H54 (cell line): ENCODE data around the gene S100A6.

Experiments used
- DNase-seq: peaks from one replicate; pipeline ENCODE4 v3.0.0; 2011; ENCODE audit warnings: low spot score, mixed read lengths; ENCODE audit not compliant: insufficient read length
- FAIRE-seq: peaks from 3 replicates; lab custom pipeline; 2011; peaks lifted over from hg19 to GRCh38; lab: Jason Lieb, UNC
- POLR2A ChIP-seq: IDR thresholded peaks from 2 replicates; pipeline ENCODE4 v1.6.1; 2011; ENCODE audit warnings: low read depth, mild to moderate bottlenecking, low read length

Gene S100A6

DNA sequence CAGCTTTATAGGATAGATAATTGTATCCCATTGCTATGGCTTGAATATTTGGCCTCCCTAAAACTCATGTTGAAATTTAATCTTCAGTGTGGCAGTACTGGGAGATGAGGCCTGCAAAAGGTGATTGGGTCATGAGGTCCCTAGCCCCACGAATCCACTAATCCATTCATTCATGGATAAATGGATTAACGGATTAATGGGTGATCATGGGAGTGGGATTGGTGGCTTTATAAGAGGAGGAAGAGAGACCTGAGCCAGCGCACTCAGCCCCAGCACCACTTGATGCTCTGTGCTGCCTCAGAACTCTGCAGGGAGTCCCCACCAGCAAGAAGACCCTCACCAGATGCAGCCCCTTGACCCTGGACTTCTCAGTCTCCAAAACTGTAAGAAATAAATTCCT is 32.0 kb downstream of the S100A6 start:
- DNase-seq (no peak), FAIRE-seq (no peak)
- TF ChIP-seq POLR2A = no peak

- TF ChIP-seq POLR2A = no peak
Measured at GRCh38 chr1:153498746-153499145, 37.0 kb downstream of the S100A6 start.

GRCh38 chr1:153495536-153495935 is 40.3 kb downstream of the S100A6 start:
- TF ChIP-seq POLR2A = no peak
- no peak for DNase-seq
- no peak for FAIRE-seq

More at GRCh38 chr1:153498746-153499145, 37.0 kb downstream of the S100A6 start:
- FAIRE-seq (no peak), DNase-seq (no peak)

GRCh38 chr1:153494976-153495535 is 40.7 kb downstream of the S100A6 start:
- FAIRE-seq (no peak), DNase-seq (peak; percentile 34)
- no peak for TF ChIP-seq POLR2A

GRCh38 chr1:153493343-153493960 is 42.3 kb downstream of the S100A6 start:
- FAIRE-seq (no peak), DNase-seq (no peak)
- TF ChIP-seq POLR2A = no peak

DNA sequence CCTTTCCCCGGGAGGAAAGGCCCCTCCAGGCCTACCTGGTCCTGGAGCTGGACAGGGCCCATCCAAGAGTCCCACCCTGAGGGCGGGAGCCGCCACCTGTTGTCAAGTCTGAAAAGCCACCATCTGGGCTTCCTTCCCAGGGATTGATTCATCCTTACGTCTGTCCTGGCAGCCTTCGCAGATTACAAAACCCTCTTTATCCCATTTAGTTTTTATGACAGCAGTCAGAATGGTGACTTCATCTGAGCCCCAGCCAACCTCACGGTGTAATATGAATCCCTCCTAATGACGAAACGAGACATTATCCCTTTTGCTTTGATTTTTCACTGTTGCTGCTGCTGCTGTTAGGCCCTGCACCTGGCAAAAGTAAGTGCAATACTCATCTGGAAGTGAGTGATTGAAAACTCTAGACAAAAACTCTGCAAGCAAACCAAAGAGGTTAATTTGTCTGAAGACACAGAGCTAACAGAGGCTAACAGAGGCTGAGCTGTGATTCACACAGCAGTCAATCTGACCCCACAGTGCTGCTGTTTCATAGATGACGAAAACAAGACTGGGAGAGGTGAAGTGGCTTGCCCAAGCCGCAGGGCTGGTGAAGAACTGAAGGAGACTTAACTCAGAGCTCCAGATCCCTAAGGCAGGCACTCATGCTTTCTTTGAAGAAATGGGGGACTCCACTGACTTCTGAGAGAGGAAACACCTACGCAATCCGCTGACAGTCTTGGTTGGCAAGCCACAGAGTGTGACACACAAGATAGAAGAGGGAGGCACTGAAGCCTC is 45.3 kb downstream of the S100A6 start:
- TF ChIP-seq POLR2A = no peak
- DNase-seq (peak; percentile 70), FAIRE-seq (peak; percentile 55)

DNA sequence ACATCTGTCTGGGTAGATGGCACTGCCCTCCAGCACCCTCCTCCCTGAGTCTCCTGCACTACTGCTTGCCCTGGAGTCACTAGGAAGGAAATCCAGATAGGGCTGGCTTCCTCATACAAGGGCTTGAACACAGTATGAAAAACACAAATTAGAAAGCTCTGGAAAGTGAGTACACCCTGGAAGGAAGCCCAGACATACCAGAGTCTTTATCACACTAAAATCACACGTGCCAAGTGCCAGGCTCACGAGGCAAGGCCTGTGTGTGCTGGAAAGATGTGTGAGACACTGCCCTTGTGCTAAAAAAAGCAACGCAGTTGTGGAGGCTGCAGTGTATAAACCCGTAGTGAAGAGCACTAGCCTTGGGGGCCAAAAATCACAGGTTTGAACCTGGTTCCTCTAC is 47.1 kb downstream of the S100A6 start:
- TF ChIP-seq POLR2A = no peak
- DNase-seq (no peak), FAIRE-seq (no peak)

DNA sequence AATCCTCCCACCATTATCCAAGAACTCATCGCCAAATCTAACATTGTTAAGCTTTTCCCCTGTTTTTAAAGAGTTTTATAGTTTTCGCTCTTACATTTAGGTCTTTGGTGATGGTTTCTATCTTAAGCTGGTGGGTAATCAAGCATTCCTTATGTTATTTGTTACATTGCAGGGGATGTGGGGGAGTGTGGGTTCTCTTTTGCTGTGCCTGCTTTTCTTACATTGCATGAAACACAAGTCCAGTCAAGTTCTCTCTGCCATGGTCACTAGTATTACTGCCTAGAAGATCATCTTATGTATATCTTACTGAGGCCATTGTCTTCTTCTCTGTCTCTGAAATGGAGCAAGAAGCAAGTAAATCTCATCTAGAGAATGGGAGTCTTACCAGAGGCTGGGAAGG is 48.1 kb downstream of the S100A6 start:
- no peak for DNase-seq
- FAIRE-seq = no peak
- TF ChIP-seq POLR2A = no peak

GRCh38 chr1:153485863-153486262 is 49.9 kb downstream of the S100A6 start:
- TF ChIP-seq POLR2A = no peak
- FAIRE-seq (no peak), DNase-seq (no peak)
